Posterior vena cava (tissue), 2 donors: ENCODE results near the gene HIVEP1. TPM values are rescaled to one million over a fixed set of nuclear protein-coding genes. Genes with fewer than 3 reads are reported as not detected.
"Not testable (repeated sequence)": the region's sequence is repeated elsewhere in the genome, so short reads cannot be mapped to it uniquely, and the experiment has no call there.

Experiments
- DNase-seq: peaks from one replicate; pipeline ENCODE4 v3.0.0-alpha.2; 2020; ENCODE audit warnings: low spot score
- intact Hi-C, 2 donors: fragments of 100-400 bp; cut with DNase I; formaldehyde crosslinking; loops; one replicate each; pipeline versions ENCODE4 v1.14.1 to v1.14.2; 2022 to 2023
- total RNA-seq, 2 donors: library from RNA; stranded (reverse); fragmentation: NEBNext Ultra II Directional; extraction: Animal tissue kit (Norgen Biotek cat#: 25700); gene quantifications; one replicate each; pipeline ENCODE4 v1.2.1, GENCODE V29; 2021
- donor health status: DM: yes; HTN: yes; CAD: no.
- donor health status: DM: yes; HTN: yes; CAD: no.

Gene HIVEP1
- total RNA-seq, 2 donors from 2014 or later = 29.0 to 35.2 TPM

GRCh38 chr6:12134991-12135390 lies 122.9 kb downstream of the HIVEP1 start:
- no peak for DNase-seq
- intact Hi-C loops = no loop called here

GRCh38 chr6:12136905-12137304 lies 124.8 kb downstream of the HIVEP1 start:
- intact Hi-C loops = no loop called here
- DNase-seq = no peak

GRCh38 chr6:12137480-12137879 lies 125.4 kb downstream of the HIVEP1 start:
- intact Hi-C loops = no loop called here
- peak; percentile 77 for DNase-seq

- intact Hi-C loops = no loop called here
- DNase-seq = no peak
Observed at GRCh38 chr6:12138381-12138780, 126.3 kb downstream of the HIVEP1 start.

- intact Hi-C loops = no loop called here
- no peak for DNase-seq
Observed at GRCh38 chr6:12138936-12139335, 126.8 kb downstream of the HIVEP1 start.

GRCh38 chr6:12147557-12148316 lies 135.6 kb downstream of the HIVEP1 start:
- DNase-seq = no peak
- intact Hi-C loops = no loop called here

GRCh38 chr6:12148317-12148801 lies 136.2 kb downstream of the HIVEP1 start:
- intact Hi-C loops = no loop called here

GRCh38 chr6:12148841-12149240 lies 136.7 kb downstream of the HIVEP1 start:
- intact Hi-C loops = no loop called here

More at GRCh38 chr6:12148317-12148801, 136.2 kb downstream of the HIVEP1 start:
- DNase-seq = no peak

GRCh38 chr6:12149944-12150510 lies 137.9 kb downstream of the HIVEP1 start:
- no peak for DNase-seq
- intact Hi-C loops = no loop called here

More at GRCh38 chr6:12148841-12149240, 136.7 kb downstream of the HIVEP1 start:
- no peak for DNase-seq

GRCh38 chr6:12150812-12151432 lies 138.8 kb downstream of the HIVEP1 start:
- intact Hi-C loops = no loop called here
- DNase-seq = peak; percentile 50

GRCh38 chr6:12151433-12151820 lies 139.3 kb downstream of the HIVEP1 start:
- intact Hi-C loops = no loop called here
- DNase-seq = no peak

GRCh38 chr6:12152023-12152970 lies 140.2 kb downstream of the HIVEP1 start:
- intact Hi-C loops = no loop called here
- no peak for DNase-seq

- intact Hi-C loops, DNase-seq: not testable (repeated sequence)
Observed at GRCh38 chr6:12155769-12156168, 143.7 kb downstream of the HIVEP1 start.

GRCh38 chr6:12158686-12159415 lies 146.7 kb downstream of the HIVEP1 start:
- intact Hi-C loops = no loop called here
- no peak for DNase-seq

- intact Hi-C loops = no loop called here
- no peak for DNase-seq
Observed at GRCh38 chr6:12160326-12160725, 148.2 kb downstream of the HIVEP1 start.

GRCh38 chr6:12162213-12162612 lies 150.1 kb downstream of the HIVEP1 start:
- intact Hi-C loops = no loop called here
- DNase-seq = no peak

GRCh38 chr6:12163149-12163548 lies 151.0 kb downstream of the HIVEP1 start:
- peak; percentile 20 for DNase-seq
- intact Hi-C loops = no loop called here

GRCh38 chr6:12163744-12164507 lies 151.8 kb downstream of the HIVEP1 start:
- intact Hi-C loops = no loop called here
- DNase-seq = peak; percentile 66
